ENCODE results near the gene MSI2. TPM values are rescaled to one million over a fixed set of nuclear protein-coding genes. Genes with fewer than 3 reads are reported as not detected.
"Not testable (repeated sequence)": the region's sequence is repeated elsewhere in the genome, so short reads cannot be mapped to it uniquely, and the experiment has no call there.

Gene MSI2
- total and polyA plus RNA-seq, 2 donors = 19.0 to 43.4 TPM

DNA sequence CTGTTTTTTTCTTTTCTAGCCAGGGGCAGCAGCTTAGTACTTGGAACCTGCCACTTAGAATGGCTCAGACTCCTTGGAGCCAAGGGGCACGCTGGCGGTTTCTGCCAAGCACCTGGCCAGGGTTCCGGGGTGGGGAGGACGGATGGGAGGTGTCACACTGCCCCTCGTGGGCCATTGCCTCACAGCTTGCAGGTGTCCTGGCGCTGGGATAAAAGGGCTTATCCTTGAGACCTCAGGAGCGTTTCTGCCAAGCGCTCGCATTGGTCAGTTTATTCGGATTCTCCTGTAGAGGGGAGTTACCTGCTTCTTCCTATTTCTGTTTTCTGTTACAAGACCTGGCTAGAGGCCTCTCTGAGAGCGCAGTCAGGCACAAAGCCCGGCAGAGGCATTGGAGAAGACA is 234.6 kb downstream of the MSI2 start:
- no peak overlapping the region for H3K27ac ChIP-seq (ENCODE audit: low read depth)

DNA sequence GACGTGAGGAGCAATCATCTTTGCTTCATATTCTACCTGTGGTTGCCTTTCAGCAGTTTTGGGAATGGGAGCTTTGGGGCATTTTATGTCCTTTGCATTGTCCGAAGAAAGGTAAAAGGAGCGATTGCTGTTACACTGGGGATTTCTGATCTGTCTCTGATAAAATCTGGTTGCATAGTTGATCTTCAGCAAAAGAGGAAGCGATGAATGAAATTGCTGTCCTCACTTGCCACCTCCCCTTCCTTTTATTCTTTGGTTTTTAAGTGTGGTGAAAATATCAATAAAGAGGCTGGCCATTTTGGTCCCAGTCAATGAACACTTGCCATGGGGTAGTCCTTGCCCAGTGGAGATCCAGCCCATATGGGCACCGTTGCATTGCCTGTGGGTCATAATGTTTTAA is 236.8 kb downstream of the MSI2 start:
- Histone ChIP-seq H3K27ac (ENCODE audit: low read depth) (no peak overlapping the region), H3K4me1 (ENCODE audit: insufficient read depth) (no peaks in the 10 kb centered on the region), H3K36me3 (ENCODE audit: insufficient read depth) (no peaks in the 10 kb centered on the region), H3K4me3 (ENCODE audit: low read depth, low read length) (no peak overlapping the region)
- WGBS = 92% methylated on average over 5 of the region's 5 CpGs
- no peak for DNase-seq (ENCODE audit: extremely low spot score)

More for the DNA sequence above, 234.6 kb downstream of the MSI2 start:
- Histone ChIP-seq H3K36me3 (ENCODE audit: insufficient read depth) (no peaks in the 10 kb centered on the region), H3K4me1 (ENCODE audit: insufficient read depth) (no peaks in the 10 kb centered on the region), H3K4me3 (ENCODE audit: low read depth, low read length) (no peak overlapping the region)
- whole genome bisulfite sequencing = 75% methylated on average over 12 of the region's 12 CpGs
- no peak for DNase-seq (ENCODE audit: extremely low spot score)

DNA sequence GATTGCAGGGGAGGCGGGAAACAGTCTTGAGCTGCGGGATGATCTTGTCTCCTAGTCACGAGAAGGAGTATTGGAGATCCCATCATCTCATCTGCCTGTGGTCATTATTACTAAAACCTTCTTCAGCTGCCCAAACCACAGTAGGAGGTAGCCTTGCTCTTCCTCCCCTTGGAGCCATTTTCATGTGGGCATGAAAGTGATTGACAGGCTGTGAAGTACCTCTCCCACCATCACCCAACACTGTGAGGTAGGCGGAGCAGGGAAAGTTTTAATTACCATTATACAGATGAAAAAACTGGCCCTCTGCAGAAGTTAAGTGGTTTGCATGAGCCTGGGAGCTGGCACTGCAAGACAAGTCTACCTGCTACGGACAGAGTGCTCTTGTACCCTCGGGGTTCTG is 237.3 kb downstream of the MSI2 start:
- no peak for DNase-seq (ENCODE audit: extremely low spot score)
- no peak overlapping the region for H3K4me3 ChIP-seq (ENCODE audit: low read depth, low read length)
- H3K4me1 ChIP-seq (ENCODE audit: insufficient read depth) = no peaks in the 10 kb centered on the region
- WGBS = 95% methylated on average over 6 of the region's 6 CpGs
- no peak overlapping the region for H3K27ac ChIP-seq (ENCODE audit: low read depth)
- H3K36me3 ChIP-seq (ENCODE audit: insufficient read depth) = no peaks in the 10 kb centered on the region

DNA sequence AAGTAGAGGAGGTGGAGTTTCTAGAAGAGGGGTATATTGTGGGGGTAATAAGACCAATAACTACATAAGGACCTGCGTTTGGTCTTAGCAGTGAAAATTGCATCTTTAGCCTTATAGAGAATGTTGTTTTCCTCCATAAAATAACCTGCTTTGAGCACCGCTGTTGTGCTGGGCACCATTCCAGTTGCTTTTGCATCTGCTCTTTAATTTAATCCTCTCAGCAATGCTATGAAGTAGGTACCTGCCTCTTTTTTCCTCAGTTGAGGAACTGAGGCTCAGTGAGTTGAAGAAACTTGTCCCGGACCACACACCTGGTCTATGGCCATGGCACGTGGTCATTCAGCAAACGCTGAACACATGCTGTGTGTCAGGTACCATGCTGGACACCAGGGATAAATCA is 238.1 kb downstream of the MSI2 start:
- Histone ChIP-seq H3K36me3 (ENCODE audit: insufficient read depth) (no peaks in the 10 kb centered on the region), H3K4me1 (ENCODE audit: insufficient read depth) (no peaks in the 10 kb centered on the region), H3K4me3 (ENCODE audit: low read depth, low read length) (no peak overlapping the region), H3K27ac (ENCODE audit: low read depth) (no peak overlapping the region)
- WGBS = 94% methylated on average over 5 of the region's 5 CpGs
- DNase-seq (ENCODE audit: extremely low spot score) = no peak

DNA sequence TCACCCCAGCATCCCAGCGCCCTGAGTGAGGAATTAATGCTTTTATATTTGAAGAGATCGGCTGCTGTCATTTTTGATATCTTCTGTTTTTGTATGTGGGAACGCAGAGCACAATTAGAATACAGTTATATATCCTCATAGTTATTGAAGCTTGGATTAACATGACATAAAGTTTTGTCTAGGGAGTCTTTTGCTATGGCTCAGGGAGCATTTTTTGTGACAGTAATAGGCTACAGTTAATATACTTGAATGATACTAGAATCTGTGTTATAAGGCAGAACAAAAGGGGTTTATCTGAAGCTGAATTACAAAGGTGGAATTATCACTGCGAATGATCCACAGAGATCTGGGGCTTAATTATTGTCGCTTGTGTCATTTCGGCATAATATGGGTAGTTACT is 239.4 kb downstream of the MSI2 start:
- DNase-seq (ENCODE audit: extremely low spot score) = no peak
- no peak overlapping the region for H3K27ac ChIP-seq (ENCODE audit: low read depth)
- H3K4me1 ChIP-seq (ENCODE audit: insufficient read depth) = no peaks in the 10 kb centered on the region
- H3K4me3 ChIP-seq (ENCODE audit: low read depth, low read length) = no peak overlapping the region
- 97% methylated on average over 6 of the region's 6 CpGs for WGBS
- no peaks in the 10 kb centered on the region for H3K36me3 ChIP-seq (ENCODE audit: insufficient read depth)

DNA sequence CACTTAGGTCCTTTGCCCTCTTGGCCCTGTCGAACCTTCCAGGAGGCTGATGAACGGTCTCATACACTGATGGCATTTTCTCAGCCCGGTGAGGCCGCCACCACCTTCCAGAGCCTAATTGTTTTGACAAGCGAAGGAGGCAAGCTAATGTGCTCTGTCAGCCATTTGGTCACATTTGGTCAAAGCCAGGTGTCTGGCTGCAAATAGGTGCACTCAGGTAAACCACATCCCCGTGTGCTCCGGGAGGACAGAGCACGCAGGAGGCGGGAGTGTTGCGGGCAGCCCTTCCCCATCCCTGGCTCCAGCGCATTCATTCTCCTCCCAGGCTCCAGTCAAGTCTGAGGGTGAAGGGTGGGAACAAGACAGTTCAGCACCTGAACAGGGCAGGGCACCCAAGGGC is 240.1 kb downstream of the MSI2 start:
- Histone ChIP-seq H3K4me3 (ENCODE audit: low read depth, low read length) (no peak overlapping the region), H3K4me1 (ENCODE audit: insufficient read depth) (no peaks in the 10 kb centered on the region), H3K36me3 (ENCODE audit: insufficient read depth) (no peaks in the 10 kb centered on the region), H3K27ac (ENCODE audit: low read depth) (no peak overlapping the region)
- 95% methylated on average over 11 of the region's 11 CpGs for WGBS
- DNase-seq (ENCODE audit: extremely low spot score) = no peak

DNA sequence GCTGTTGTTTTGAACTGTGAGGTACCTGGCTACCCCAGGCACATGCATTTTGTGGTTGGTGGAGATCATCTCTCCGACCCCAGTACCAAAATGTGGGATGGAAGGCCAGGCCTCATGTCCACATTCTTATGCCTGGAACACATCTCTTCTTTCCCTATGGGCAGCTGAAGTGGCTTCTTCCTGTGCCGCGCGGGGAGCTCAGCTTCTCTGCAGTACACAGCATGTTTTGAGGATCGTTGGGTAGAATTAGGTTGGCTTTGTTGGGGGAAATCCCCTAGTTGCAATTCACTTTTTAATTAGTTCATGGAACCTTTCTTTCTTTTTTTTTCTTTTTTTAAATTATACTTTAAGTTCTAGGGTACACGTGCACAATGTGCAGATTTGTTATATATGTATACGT is 242.1 kb downstream of the MSI2 start:
- H3K4me1 ChIP-seq (ENCODE audit: insufficient read depth) = no peaks in the 10 kb centered on the region
- H3K27ac ChIP-seq (ENCODE audit: low read depth) = no peak overlapping the region
- WGBS = 95% methylated on average over 7 of the region's 7 CpGs
- DNase-seq (ENCODE audit: extremely low spot score) = no peak
- H3K36me3 ChIP-seq (ENCODE audit: insufficient read depth) = no peaks in the 10 kb centered on the region
- no peak overlapping the region for H3K4me3 ChIP-seq (ENCODE audit: low read depth, low read length)

DNA sequence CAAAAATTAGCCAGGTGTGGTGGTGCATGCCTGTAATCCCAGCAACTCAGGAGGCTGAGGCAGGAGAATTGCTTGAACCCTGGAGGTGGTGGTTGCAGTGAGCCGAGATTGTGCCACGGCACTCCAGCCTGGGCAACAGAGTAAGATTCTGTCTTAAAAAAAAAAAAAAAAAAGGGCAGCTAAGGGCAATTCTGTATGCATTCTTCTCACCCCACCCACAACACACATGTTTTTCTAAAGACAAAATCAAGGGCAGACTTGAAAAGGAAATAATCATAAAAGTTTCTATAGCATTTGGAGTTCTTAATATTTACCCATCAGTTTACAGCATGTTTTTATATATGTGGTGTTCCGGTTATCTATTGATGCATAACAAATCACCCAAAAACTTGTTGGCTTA is 242.9 kb downstream of the MSI2 start:
- 92% methylated on average over 3 of the region's 3 CpGs for WGBS
- not testable (repeated sequence) for H3K36me3 ChIP-seq (ENCODE audit: insufficient read depth); H3K4me3 ChIP-seq (ENCODE audit: low read depth, low read length); DNase-seq (ENCODE audit: extremely low spot score); H3K27ac ChIP-seq (ENCODE audit: low read depth); H3K4me1 ChIP-seq (ENCODE audit: insufficient read depth)

DNA sequence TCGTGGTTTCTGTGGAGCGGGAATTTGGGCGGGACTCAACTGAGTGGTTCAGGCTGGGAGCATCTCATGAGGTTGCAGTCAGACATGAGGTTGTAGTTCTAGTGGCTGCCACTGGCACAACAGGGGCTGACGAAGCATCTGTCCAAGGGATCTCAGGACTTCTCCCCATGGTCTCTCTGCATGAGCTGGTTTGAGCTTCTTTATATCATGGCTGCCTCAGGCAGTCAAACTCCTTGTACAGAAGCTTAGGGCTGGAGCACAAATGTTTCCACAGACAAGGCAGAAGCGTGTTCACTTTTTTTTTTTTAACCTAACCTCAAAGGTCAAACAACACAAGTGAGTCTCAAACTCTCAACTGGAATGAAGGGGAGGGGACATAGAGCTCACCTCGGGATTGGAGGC is 243.3 kb downstream of the MSI2 start:
- Histone ChIP-seq H3K36me3 (ENCODE audit: insufficient read depth) (no peaks in the 10 kb centered on the region), H3K27ac (ENCODE audit: low read depth) (no peak overlapping the region), H3K4me1 (ENCODE audit: insufficient read depth) (no peaks in the 10 kb centered on the region), H3K4me3 (ENCODE audit: low read depth, low read length) (no peak overlapping the region)
- DNase-seq (ENCODE audit: extremely low spot score) = no peak
- WGBS = 94% methylated on average over 6 of the region's 6 CpGs

DNA sequence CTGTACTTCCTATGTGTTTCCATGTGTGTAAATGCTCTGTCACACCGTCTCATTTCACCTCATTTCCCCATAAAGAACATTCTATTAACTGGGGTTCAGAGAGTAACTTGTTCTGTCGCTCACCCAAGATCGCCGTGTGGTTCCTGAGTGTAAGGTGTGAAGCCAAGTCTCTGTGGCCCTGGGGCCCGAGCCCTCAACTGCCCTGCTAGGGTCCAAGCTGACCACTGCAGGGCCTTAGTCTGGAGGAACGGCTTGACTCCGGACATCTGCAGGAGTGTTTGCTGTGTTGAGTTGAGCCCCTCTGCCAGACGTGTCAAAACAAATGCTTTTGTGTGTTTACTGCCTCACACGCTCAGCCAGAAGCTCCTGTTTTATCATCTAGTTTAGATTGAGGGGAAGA is 244.7 kb downstream of the MSI2 start:
- 81% methylated on average over 9 of the region's 9 CpGs for WGBS

DNA sequence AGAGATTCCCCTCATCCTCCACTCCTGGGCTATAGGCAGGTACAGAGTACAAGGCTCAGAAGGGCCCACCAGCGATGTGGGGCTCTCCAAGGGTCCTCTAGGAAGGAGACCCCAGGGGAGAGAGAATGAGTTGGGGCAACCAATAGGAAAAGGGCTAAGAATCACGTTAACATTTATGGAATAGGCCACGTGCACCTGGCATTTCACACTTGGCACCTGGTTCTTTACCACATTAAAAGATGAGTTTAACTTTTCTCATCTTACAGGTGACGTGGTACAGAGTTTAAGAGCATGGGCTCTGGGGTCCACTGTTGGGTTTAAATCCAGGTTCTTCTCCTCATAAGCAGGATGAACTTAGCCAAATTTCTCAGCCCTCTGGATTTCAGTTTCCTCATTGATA is 245.7 kb downstream of the MSI2 start:
- Histone ChIP-seq H3K27ac (ENCODE audit: low read depth) (no peak overlapping the region), H3K4me1 (ENCODE audit: insufficient read depth) (no peaks in the 10 kb centered on the region), H3K36me3 (ENCODE audit: insufficient read depth) (no peaks in the 10 kb centered on the region), H3K4me3 (ENCODE audit: low read depth, low read length) (no peak overlapping the region)
- WGBS = 95% methylated on average over 4 of the region's 4 CpGs
- DNase-seq (ENCODE audit: extremely low spot score) = no peak

More for the DNA sequence above, 244.7 kb downstream of the MSI2 start:
- Histone ChIP-seq H3K36me3 (ENCODE audit: insufficient read depth) (no peaks in the 10 kb centered on the region), H3K27ac (ENCODE audit: low read depth) (no peak overlapping the region), H3K4me3 (ENCODE audit: low read depth, low read length) (no peak overlapping the region), H3K4me1 (ENCODE audit: insufficient read depth) (no peaks in the 10 kb centered on the region)
- no peak for DNase-seq (ENCODE audit: extremely low spot score)

DNA sequence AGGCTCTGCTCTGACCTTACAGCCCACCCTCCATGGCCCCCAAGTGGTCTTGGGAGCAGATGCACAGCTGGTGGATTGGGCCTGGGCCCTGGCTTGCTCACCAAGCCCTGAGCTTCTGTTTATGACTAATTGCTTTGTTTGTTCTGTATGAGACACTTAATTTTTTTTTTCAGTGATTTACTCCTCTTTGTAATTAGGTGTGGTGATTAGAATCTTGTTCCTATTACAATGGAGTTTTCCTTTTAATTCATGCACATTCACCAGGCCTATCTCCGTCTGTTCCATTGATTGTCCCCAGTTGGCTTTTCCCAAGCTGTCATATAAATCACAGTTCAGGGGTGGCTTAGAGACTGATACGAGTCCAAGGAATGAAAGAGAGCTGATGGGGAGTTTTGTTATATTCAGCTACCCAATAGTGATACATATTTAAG is 246.5 kb downstream of the MSI2 start:
- H3K4me1 ChIP-seq (ENCODE audit: insufficient read depth) = no peaks in the 10 kb centered on the region
- no peak for DNase-seq (ENCODE audit: extremely low spot score)
- WGBS = 75% methylated on average over 2 of the region's 2 CpGs
- no peaks in the 10 kb centered on the region for H3K36me3 ChIP-seq (ENCODE audit: insufficient read depth)
- H3K4me3 ChIP-seq (ENCODE audit: low read depth, low read length) = no peak overlapping the region
- no peak overlapping the region for H3K27ac ChIP-seq (ENCODE audit: low read depth)

DNA sequence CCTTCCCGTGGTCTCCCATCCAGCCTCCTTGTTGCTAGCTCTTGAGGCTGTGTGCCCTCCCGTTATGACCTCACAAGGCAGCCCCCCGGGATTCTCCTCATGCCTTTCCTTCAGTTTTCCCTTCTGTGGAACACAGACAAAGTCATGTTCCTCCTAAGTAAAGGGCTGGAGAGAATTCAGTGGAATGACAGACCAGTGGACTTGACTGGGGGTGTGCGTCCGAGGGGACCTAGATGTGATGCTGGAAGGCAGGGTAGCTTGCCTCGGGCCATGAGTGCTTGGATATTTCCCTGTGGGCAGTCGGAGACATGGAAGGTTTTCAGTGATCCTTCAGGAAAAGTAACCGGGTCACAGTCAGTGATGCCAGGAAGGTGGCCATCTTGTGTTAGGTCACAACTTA is 247.9 kb downstream of the MSI2 start:
- DNase-seq (ENCODE audit: extremely low spot score) = no peak
- WGBS = 95% methylated on average over 8 of the region's 8 CpGs
- Histone ChIP-seq H3K4me1 (ENCODE audit: insufficient read depth) (no peaks in the 10 kb centered on the region), H3K36me3 (ENCODE audit: insufficient read depth) (no peaks in the 10 kb centered on the region), H3K27ac (ENCODE audit: low read depth) (no peak overlapping the region), H3K4me3 (ENCODE audit: low read depth, low read length) (no peak overlapping the region)

DNA sequence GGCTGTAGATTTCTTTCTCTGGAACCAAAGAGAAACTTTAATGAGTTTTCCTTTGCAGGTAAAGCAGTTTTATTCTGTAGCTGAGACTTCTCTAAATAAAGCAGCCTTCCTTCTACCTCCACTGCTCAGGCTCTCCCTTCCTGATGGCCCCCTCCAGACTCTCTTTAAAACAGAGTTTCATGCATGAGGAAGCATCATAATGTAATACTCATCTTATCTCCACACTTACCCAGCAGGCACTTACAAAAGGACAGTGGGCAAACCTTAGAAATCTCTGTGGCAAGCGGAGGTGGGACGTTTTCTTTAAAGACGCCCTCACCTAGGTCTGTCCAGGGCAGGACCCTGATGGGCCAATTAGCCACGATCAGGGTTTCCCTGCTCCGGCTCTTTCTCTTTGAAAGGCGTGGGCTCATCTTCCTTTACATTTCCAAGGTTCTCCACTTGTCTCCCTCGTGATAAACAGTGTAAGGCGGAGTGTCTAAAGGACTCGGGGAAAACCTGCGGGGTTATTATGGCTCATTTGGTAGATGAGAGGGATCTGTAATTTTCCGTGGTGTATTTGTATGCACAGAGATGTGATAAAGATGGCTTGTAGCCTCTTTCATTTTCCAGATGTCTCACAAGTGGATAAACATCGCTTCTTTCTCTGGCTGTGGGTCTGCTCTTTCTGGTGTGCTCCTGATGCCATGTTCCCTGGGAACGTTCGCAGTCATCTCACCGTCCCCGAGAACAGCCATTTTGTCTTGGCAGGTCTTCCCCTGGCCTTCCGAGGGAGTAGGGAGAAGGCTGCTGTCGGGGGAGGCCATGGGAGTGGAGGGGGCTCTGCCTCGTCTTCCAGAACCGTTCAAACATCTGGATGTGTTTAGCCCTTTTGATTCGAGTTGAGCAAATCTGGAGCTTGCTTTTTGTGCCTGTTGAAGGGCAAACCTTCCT is 249.8 kb downstream of the MSI2 start:
- H3K4me1 ChIP-seq (ENCODE audit: insufficient read depth) = no peaks in the 10 kb centered on the region
- peak overlapping the region; percentile 42 for H3K27ac ChIP-seq (ENCODE audit: low read depth)
- 62% methylated on average over 21 of the region's 21 CpGs for WGBS
- H3K36me3 ChIP-seq (ENCODE audit: insufficient read depth) = no peaks in the 10 kb centered on the region
- no peak overlapping the region for H3K4me3 ChIP-seq (ENCODE audit: low read depth, low read length)
- DNase-seq (ENCODE audit: extremely low spot score) = no peak
